ENCODE data around the gene VEGFC.

VEGFC gene

DNA sequence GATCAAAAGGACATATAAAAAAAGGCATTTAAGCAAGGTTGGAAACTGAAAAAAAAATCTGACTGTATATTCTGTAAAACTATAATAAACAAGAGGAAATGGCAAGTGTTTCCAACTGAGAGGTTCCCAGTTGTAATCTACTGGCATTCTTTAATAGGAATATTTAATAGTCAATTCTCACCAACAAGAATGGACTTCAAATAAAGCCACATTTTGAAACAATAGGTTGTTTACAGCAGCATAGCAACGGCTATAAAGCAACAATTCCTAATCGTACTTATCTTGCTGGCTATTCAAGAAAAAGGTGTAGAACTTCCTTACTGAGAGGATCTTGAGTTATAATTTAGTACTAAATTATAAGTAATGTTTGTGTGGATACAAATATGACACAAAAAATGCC is 75.5 kb downstream of the VEGFC start:
- no peak overlapping the region for H3K4me3 Mint-ChIP-seq
- ATAC-seq, result no peak
- no peak overlapping the region for H3K27ac Mint-ChIP-seq
- no peaks in the 10 kb centered on the region for H3K36me3 Mint-ChIP-seq
- H3K27me3 Mint-ChIP-seq, result no peaks in the 10 kb centered on the region
- no peaks in the 10 kb centered on the region for H3K4me1 Mint-ChIP-seq
- H3K9me3 Mint-ChIP-seq, result peaks cover 6% of the 10 kb centered on the region

GRCh38 chr4:176709417-176709816 is 83.3 kb downstream of the VEGFC start:
- no peak overlapping the region for H3K4me3 Mint-ChIP-seq
- no peaks in the 10 kb centered on the region for H3K9me3 Mint-ChIP-seq
- no peak overlapping the region for H3K27ac Mint-ChIP-seq
- no peaks in the 10 kb centered on the region for H3K27me3 Mint-ChIP-seq
- H3K4me1 Mint-ChIP-seq, result no peaks in the 10 kb centered on the region
- ATAC-seq, result no peak
- H3K36me3 Mint-ChIP-seq, result no peaks in the 10 kb centered on the region

GRCh38 chr4:176708771-176709311 is 83.9 kb downstream of the VEGFC start:
- Mint-ChIP-seq H3K4me3 (no peak overlapping the region), H3K9me3 (no peaks in the 10 kb centered on the region), H3K4me1 (no peaks in the 10 kb centered on the region), H3K27me3 (no peaks in the 10 kb centered on the region), H3K27ac (no peak overlapping the region), H3K36me3 (no peaks in the 10 kb centered on the region)
- ATAC-seq, result no peak

GRCh38 chr4:176690716-176691115 is 102.0 kb downstream of the VEGFC start:
- no peak overlapping the region for H3K27ac Mint-ChIP-seq
- H3K36me3 Mint-ChIP-seq, result no peaks in the 10 kb centered on the region
- no peak overlapping the region for H3K4me3 Mint-ChIP-seq
- H3K4me1 Mint-ChIP-seq, result no peaks in the 10 kb centered on the region
- no peaks in the 10 kb centered on the region for H3K9me3 Mint-ChIP-seq
- H3K27me3 Mint-ChIP-seq, result no peaks in the 10 kb centered on the region
- no peak for ATAC-seq

- Mint-ChIP-seq H3K27ac (no peak overlapping the region), H3K4me1 (no peaks in the 10 kb centered on the region), H3K4me3 (no peak overlapping the region), H3K9me3 (peaks cover 4% of the 10 kb centered on the region), H3K27me3 (no peaks in the 10 kb centered on the region), H3K36me3 (no peaks in the 10 kb centered on the region)
- ATAC-seq, result no peak
Observed at GRCh38 chr4:176680668-176681180, 112.0 kb downstream of the VEGFC start.

DNA sequence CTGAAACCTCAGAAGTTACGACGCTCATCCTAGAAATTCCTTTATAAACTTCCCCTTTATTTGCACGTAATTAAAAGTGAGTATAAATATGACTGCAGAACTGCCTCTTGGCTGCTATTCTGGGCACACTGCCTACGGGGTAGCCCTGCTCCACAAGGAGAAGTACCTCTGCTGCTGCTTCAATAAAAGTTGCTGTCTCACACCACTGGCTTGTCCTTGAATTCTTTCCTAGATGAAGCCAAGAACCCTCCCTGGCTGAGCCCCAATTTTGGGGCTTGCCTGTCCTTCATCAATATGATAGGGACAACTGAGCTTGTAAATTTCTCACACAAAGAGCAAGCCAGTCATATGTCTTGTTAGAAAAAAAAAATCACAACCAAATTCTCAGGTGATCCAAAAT is 115.8 kb downstream of the VEGFC start:
- Mint-ChIP-seq H3K4me3 (no peak overlapping the region), H3K27ac (no peak overlapping the region), H3K4me1 (no peaks in the 10 kb centered on the region), H3K27me3 (no peaks in the 10 kb centered on the region), H3K36me3 (no peaks in the 10 kb centered on the region), H3K9me3 (peaks cover 4% of the 10 kb centered on the region)
- no peak for ATAC-seq

- ATAC-seq, result no peak
- Mint-ChIP-seq H3K9me3 (peaks cover 4% of the 10 kb centered on the region), H3K4me3 (no peak overlapping the region), H3K36me3 (no peaks in the 10 kb centered on the region), H3K4me1 (no peaks in the 10 kb centered on the region), H3K27ac (no peak overlapping the region), H3K27me3 (no peaks in the 10 kb centered on the region)
Observed at GRCh38 chr4:176675810-176676209, 116.9 kb downstream of the VEGFC start.

DNA sequence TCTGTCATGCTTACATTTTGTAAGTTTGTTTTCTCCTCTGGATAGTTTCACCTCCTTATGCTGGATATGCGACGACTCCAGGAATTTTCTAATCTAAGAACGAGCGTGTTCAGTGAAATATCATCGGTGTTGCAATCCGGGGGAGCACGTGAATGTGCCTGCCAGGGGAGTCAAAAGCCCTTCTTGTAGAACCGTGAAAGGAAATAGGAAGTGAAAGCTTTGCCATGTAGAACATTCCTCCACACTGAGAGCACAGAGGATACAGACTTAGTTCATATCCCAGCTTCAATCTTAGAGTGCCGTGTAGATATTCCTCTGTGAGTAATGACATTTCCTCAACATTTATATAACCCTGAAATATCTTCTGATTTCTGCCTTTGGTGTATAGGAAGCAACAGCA is 121.2 kb downstream of the VEGFC start:
- no peaks in the 10 kb centered on the region for H3K9me3 Mint-ChIP-seq
- H3K4me1 Mint-ChIP-seq, result no peaks in the 10 kb centered on the region
- no peak for ATAC-seq
- no peaks in the 10 kb centered on the region for H3K36me3 Mint-ChIP-seq
- no peak overlapping the region for H3K27ac Mint-ChIP-seq
- no peak overlapping the region for H3K4me3 Mint-ChIP-seq
- H3K27me3 Mint-ChIP-seq, result no peaks in the 10 kb centered on the region

DNA sequence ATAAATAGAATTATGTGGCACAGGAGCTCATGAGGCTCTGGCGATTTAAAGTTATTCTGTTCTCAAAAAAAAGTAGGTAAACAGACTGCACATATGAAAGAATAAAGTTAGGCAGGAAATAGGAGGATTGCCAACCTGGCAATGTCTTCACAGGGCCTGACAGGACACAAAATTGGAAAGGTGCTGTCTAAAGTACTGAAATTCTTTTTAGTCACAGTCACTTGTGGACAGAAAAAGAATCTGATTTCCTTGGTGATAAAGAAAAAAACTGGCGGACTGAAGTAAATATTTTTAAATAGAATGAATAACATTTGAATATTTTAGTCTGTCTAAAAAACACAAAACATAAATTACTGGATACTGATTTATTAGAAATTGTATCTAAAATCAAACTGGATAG is 124.4 kb downstream of the VEGFC start:
- H3K9me3 Mint-ChIP-seq, result no peaks in the 10 kb centered on the region
- H3K36me3 Mint-ChIP-seq, result no peaks in the 10 kb centered on the region
- no peak overlapping the region for H3K27ac Mint-ChIP-seq
- H3K4me1 Mint-ChIP-seq, result no peaks in the 10 kb centered on the region
- no peak for ATAC-seq
- no peak overlapping the region for H3K4me3 Mint-ChIP-seq
- no peaks in the 10 kb centered on the region for H3K27me3 Mint-ChIP-seq

- H3K4me1 Mint-ChIP-seq, result no peaks in the 10 kb centered on the region
- H3K27me3 Mint-ChIP-seq, result no peaks in the 10 kb centered on the region
- no peaks in the 10 kb centered on the region for H3K36me3 Mint-ChIP-seq
- H3K9me3 Mint-ChIP-seq, result no peaks in the 10 kb centered on the region
- no peak for ATAC-seq
- no peak overlapping the region for H3K27ac Mint-ChIP-seq
- no peak overlapping the region for H3K4me3 Mint-ChIP-seq
Observed at GRCh38 chr4:176664964-176665363, 127.8 kb downstream of the VEGFC start.

- H3K36me3 Mint-ChIP-seq, result no peaks in the 10 kb centered on the region
- ATAC-seq, result no peak
- H3K4me1 Mint-ChIP-seq, result no peaks in the 10 kb centered on the region
- no peaks in the 10 kb centered on the region for H3K27me3 Mint-ChIP-seq
- no peak overlapping the region for H3K4me3 Mint-ChIP-seq
- H3K9me3 Mint-ChIP-seq, result no peaks in the 10 kb centered on the region
- no peak overlapping the region for H3K27ac Mint-ChIP-seq
Observed at GRCh38 chr4:176660561-176660960, 132.2 kb downstream of the VEGFC start.

- ATAC-seq, result no peak
- H3K9me3 Mint-ChIP-seq, result no peaks in the 10 kb centered on the region
- H3K27ac Mint-ChIP-seq, result no peak overlapping the region
- no peaks in the 10 kb centered on the region for H3K36me3 Mint-ChIP-seq
- no peaks in the 10 kb centered on the region for H3K27me3 Mint-ChIP-seq
- no peak overlapping the region for H3K4me3 Mint-ChIP-seq
- H3K4me1 Mint-ChIP-seq, result no peaks in the 10 kb centered on the region
Observed at GRCh38 chr4:176656108-176656507, 136.6 kb downstream of the VEGFC start.

GRCh38 chr4:176654565-176655216 is 138.0 kb downstream of the VEGFC start:
- Mint-ChIP-seq H3K27ac (no peak overlapping the region), H3K36me3 (no peaks in the 10 kb centered on the region)

DNA sequence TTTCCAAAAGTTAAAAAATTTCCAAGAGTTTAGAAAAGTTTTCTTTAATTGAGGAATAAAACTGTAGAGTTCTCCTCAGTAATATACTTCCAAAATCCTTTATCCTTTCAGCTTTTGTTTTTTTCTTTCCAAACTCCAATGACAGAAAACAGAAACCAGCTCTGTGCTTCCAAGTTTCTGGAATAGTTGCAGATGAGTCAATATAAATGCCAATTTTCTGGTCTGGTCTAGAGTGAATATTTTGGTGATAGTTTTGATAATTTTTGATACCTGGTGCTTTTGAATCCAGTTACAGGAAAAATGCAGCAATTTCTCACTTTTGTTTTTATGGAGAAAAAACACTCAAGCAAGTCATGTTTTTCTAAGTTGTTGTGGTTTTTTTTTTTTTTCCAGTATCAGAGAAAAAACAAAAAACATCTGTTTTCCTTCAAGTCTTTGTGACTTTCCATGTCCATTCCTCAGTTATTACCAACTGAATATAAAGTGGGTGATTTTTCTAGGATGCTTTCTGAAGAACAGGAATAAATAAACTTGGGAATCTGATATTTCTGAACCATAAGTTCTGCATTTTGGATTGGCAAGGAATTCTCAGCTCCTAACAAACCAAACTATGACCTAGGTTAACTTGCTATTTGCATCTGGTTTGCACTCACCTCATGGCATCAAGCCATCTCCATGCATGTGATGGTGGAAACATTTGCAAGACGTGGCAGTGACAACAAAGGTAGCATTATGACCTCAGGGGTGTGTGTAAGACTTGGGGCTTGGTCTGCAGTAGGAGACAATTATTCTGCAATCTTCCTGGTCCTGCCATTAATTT is 139.1 kb downstream of the VEGFC start:
- H3K27ac Mint-ChIP-seq, result no peak overlapping the region
- ATAC-seq, result no peak
- H3K9me3 Mint-ChIP-seq, result no peaks in the 10 kb centered on the region
- H3K36me3 Mint-ChIP-seq, result no peaks in the 10 kb centered on the region
- H3K4me3 Mint-ChIP-seq, result no peak overlapping the region
- H3K27me3 Mint-ChIP-seq, result no peaks in the 10 kb centered on the region
- no peaks in the 10 kb centered on the region for H3K4me1 Mint-ChIP-seq

More at GRCh38 chr4:176654565-176655216, 138.0 kb downstream of the VEGFC start:
- Mint-ChIP-seq H3K4me1 (no peaks in the 10 kb centered on the region), H3K9me3 (no peaks in the 10 kb centered on the region), H3K4me3 (no peak overlapping the region), H3K27me3 (no peaks in the 10 kb centered on the region)
- no peak for ATAC-seq

- Mint-ChIP-seq H3K4me1 (no peaks in the 10 kb centered on the region), H3K4me3 (no peak overlapping the region), H3K27ac (no peak overlapping the region), H3K36me3 (no peaks in the 10 kb centered on the region), H3K27me3 (no peaks in the 10 kb centered on the region), H3K9me3 (no peaks in the 10 kb centered on the region)
- ATAC-seq, result no peak
Observed at GRCh38 chr4:176646311-176646710, 146.4 kb downstream of the VEGFC start.

Data from stimulated activated memory B cell treated with anti-CD40 and anti-IgM and Interleukin-4, amounts not matched to agents 10 μg/mL and 1 μg/mL and 100 μg/mL, for 72 hours (primary cell).